Breast epithelium (tissue), 3 donors: Measurements from ENCODE around the gene ZNF362.
A peak's percentile ranks its signal among the peaks of the same experiment; 100 is the strongest.

Source experiments
- POLR2A ChIP-seq: fragments of 450-650 bp; IDR thresholded peaks from one replicate; pipeline ENCODE4 v1.6.1; 2016; ENCODE audit warnings: antibody characterized with exemption, mild to moderate bottlenecking, moderate library complexity
- POLR2AphosphoS5 ChIP-seq, 3 donors: sonication (generic); formaldehyde crosslinking; IDR thresholded peaks; one replicate each; pipeline ENCODE4 v1.6.1; 2017; ENCODE audit warnings: antibody characterized with exemption in 3 of 3
- TF ChIP-seq, protein P1 (sequence below), 3 donors: fragments of 450-650 bp; IDR thresholded peaks; one replicate each; pipeline ENCODE4 v1.5.1; 2016 to 2017; ENCODE audit warnings: antibody characterized with exemption in 3 of 3, mild to moderate bottlenecking in 3 of 3, moderate library complexity in 3 of 3

DNA sequence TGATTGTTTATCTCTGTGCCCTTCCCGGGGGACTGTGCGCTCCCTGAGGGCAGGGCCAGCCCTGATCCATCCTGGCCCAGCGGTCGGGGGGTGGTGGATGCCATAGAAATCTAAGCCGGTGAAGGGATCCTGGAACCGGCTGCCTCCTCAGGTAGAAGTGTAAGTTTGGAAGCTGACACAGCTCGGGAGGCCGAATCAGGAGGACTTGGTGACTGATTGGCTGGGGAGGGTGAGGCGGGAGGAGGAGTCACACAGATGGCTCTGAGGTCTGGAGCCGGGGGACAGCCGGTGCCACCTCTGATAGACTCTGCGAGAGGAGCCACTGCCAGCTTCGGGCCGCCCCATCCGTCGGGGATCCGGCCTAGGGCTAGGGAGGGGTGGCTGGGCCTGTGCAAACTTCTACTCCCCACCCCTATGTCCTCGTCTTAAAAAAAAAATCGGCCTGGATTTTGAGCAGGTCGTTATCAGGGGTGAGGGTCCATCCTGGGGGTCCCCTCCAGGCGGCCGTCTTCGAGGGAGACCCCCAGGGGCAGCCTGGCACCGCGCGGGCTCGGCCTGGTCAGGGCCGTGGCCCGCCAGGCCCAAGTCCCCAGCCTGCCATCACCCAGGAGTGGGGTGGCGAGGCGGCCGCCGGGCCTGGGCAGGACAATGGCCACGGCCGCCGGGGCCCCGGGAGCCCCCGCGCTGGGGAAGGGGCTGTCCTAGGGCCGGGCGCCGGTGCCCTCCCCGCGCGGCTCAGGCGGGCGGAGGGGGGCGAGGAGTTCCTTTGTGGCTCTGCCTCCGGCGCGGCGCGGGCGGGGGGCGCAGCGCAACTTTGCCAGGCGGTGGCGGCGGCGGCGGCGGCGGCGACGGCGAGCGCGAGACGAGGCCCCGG, 708 bp upstream of the ZNF362 start:
- TF ChIP-seq, protein P1, sequence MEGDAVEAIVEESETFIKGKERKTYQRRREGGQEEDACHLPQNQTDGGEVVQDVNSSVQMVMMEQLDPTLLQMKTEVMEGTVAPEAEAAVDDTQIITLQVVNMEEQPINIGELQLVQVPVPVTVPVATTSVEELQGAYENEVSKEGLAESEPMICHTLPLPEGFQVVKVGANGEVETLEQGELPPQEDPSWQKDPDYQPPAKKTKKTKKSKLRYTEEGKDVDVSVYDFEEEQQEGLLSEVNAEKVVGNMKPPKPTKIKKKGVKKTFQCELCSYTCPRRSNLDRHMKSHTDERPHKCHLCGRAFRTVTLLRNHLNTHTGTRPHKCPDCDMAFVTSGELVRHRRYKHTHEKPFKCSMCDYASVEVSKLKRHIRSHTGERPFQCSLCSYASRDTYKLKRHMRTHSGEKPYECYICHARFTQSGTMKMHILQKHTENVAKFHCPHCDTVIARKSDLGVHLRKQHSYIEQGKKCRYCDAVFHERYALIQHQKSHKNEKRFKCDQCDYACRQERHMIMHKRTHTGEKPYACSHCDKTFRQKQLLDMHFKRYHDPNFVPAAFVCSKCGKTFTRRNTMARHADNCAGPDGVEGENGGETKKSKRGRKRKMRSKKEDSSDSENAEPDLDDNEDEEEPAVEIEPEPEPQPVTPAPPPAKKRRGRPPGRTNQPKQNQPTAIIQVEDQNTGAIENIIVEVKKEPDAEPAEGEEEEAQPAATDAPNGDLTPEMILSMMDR (IDR thresholded peaks at IDR 0.05) = no peak
- TF ChIP-seq POLR2A = peak; percentile 79
- TF ChIP-seq POLR2AphosphoS5 (IDR thresholded peaks at IDR 0.05) = peak; percentile 47 to 74 (median 71)
